Loucy (cell line): ENCODE measurements around the gene PAAF1.

ENCODE experiments used
- EZH2phosphoT487 ChIP-seq: fragments of 200-600 bp; IDR thresholded peaks from 2 replicates; pipeline ENCODE4 v1.6.1; 2018; ENCODE audit warnings: antibody characterized with exemption, mild to moderate bottlenecking, moderate library complexity, borderline replicate concordance
- TF ChIP-seq, protein P1 (sequence below): fragments of 200-600 bp; sonication (generic); conservative IDR thresholded peaks from 2 replicates; pipeline ENCODE4 v1.5.1; 2014; ENCODE audit warnings: mild to moderate bottlenecking, antibody characterized with exemption, low read length

DNA sequence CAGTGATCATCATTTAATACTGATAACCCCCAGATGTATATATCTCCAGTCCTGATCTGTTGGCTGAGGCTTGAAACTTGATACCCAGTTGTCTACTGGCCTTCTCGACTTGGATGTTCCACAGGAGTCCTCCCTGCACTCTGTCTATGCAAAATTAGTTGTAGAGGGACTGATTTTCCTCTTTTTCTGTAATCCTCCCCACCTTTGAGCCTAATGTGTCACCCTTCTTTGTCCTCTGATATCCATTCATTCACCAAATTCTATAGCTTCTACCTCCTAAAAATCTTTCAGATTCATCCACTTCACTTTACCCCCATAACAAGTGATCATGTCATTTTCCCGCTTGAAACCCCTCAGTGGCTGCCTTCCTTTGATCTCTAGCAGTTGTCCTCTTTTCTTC, 16.6 kb upstream of the PAAF1 start:
- TF ChIP-seq, protein P1, sequence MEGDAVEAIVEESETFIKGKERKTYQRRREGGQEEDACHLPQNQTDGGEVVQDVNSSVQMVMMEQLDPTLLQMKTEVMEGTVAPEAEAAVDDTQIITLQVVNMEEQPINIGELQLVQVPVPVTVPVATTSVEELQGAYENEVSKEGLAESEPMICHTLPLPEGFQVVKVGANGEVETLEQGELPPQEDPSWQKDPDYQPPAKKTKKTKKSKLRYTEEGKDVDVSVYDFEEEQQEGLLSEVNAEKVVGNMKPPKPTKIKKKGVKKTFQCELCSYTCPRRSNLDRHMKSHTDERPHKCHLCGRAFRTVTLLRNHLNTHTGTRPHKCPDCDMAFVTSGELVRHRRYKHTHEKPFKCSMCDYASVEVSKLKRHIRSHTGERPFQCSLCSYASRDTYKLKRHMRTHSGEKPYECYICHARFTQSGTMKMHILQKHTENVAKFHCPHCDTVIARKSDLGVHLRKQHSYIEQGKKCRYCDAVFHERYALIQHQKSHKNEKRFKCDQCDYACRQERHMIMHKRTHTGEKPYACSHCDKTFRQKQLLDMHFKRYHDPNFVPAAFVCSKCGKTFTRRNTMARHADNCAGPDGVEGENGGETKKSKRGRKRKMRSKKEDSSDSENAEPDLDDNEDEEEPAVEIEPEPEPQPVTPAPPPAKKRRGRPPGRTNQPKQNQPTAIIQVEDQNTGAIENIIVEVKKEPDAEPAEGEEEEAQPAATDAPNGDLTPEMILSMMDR = no peak
- no peak for TF ChIP-seq EZH2phosphoT487
